Muscle of leg (tissue), 16 donors: ENCODE measurements around the gene ALS2CL. TPM values are rescaled to one million over a fixed set of nuclear protein-coding genes. Genes with fewer than 3 reads are reported as not detected.
"Not testable (repeated sequence)": the region's sequence is repeated elsewhere in the genome, so short reads cannot be mapped to it uniquely, and the experiment has no call there.

Source experiments
- DNase-seq: peaks from one replicate; pipeline ENCODE4 v3.0.0; 2013
- H3K27ac ChIP-seq: one replicate; pipeline ENCODE4 v1.5.1; 2013; ENCODE audit warnings: mild to moderate bottlenecking, low read length, control low read depth
- H3K27me3 ChIP-seq: one replicate; pipeline ENCODE4 v1.6.1; 2013; ENCODE audit warnings: low read length; ENCODE audit not compliant: control insufficient read depth, insufficient read depth
- H3K36me3 ChIP-seq: one replicate; pipeline ENCODE4 v1.6.1; 2013; ENCODE audit warnings: low read length; ENCODE audit not compliant: control insufficient read depth, insufficient read depth
- H3K4me1 ChIP-seq: one replicate; pipeline ENCODE4 v1.6.1; 2013; ENCODE audit warnings: low read length; ENCODE audit not compliant: control insufficient read depth, insufficient read depth
- H3K4me3 ChIP-seq: one replicate; pipeline ENCODE4 v1.5.1; 2013; ENCODE audit warnings: low read length, control low read depth
- H3K9me3 ChIP-seq: replicated peaks from 2 replicates; pipeline ENCODE4 v1.6.1; 2013; ENCODE audit warnings: low read depth, low read length; ENCODE audit not compliant: control insufficient read depth
- WGBS: methylation state at CpG from one replicate; pipeline ENCODE4 v1.1.5; 2013; ENCODE audit warnings: missing lambda C conversion rate; ENCODE audit not compliant: insufficient coverage; 5-methylcytosine and 5-hydroxymethylcytosine counted together
- long read RNA-seq, 11 donors: transcript quantifications; one replicate each; lab custom pipeline, GENCODE V29; 2026
- polyA plus RNA-seq, 8 donors: library from polyadenylated mRNA; unstranded; fragments of 120-200 nt; gene quantifications; one replicate each; pipeline versions ENCODE4 v1.2.1 to v1.2.3, GENCODE V29; 2013; ENCODE audit warnings: inconsistent platforms in 1 of 8, low replicate concordance in 1 of 8; ENCODE audit not compliant: insufficient read length in 8 of 8, insufficient read depth in 1 of 8
- total RNA-seq: library from RNA; stranded (reverse); fragments of 120-200 nt; gene quantifications from one replicate; pipeline ENCODE4 v1.2.4, GENCODE V29; 2013

The ALS2CL gene
- total RNA-seq (5.1 TPM), polyA plus RNA-seq (1 to 10 TPM; 1.9 to 7.3 (median 6.1) TPM)
- long read RNA-seq, donor 1: 0 reads
- long read RNA-seq, donor 2: 0 reads
- long read RNA-seq, donor 3, full-length matches to known transcripts: 1 of 1 reads
- long read RNA-seq, donor 3, partial matches to known transcripts: 0 of 1 reads
- long read RNA-seq, donor 3, other reads (novel, unspliced or antisense): 0 of 1 reads
- long read RNA-seq, donor 4: 0 reads
- long read RNA-seq, donor 5, partial matches to known transcripts: 0 of 1 reads
- long read RNA-seq, donor 5, other reads (novel, unspliced or antisense): 0 of 1 reads
- long read RNA-seq, donor 6: 0 reads
- long read RNA-seq, donor 7: 0 reads
- long read RNA-seq, donor 8: 0 reads
- long read RNA-seq, donor 9: 0 reads
- long read RNA-seq, donor 10: 0 reads
- long read RNA-seq, donor 11: 0 reads

- Histone ChIP-seq H3K27me3 (peaks cover 21% of the 10 kb centered on the region), H3K36me3 (no peaks in the 10 kb centered on the region), H3K9me3 (no peaks in the 10 kb centered on the region), H3K27ac (peak within 1 kb of the TSS; percentile 20), H3K4me1 (peaks cover 55% of the 10 kb centered on the region), H3K4me3 (peak within 1 kb of the TSS; percentile 63)
- DNase-seq: peak; percentile 31
- 1% methylated on average over 43 of the region's 71 CpGs for WGBS
Measured at GRCh38 chr3:46693038-46693891, at the start of gene ALS2CL. ALS2CL (minus strand) TSS chr3:46693679; CDS start chr3:46689440, 4,239 bp downstream.

GRCh38 chr3:46742992-46743585, 49.6 kb upstream of the ALS2CL start:
- Histone ChIP-seq H3K27ac (no peak overlapping the region), H3K36me3 (no peaks in the 10 kb centered on the region), H3K9me3 (no peaks in the 10 kb centered on the region), H3K27me3 (no peaks in the 10 kb centered on the region), H3K4me1 (peaks cover under 1% of the 10 kb centered on the region), H3K4me3 (no peak overlapping the region)
- peak; percentile 10 for DNase-seq
- WGBS: 18% methylated on average over 11 of the region's 12 CpGs

- WGBS: no CpG with 5 or more reads among the region's 3 CpGs
- H3K27me3 ChIP-seq, H3K4me3 ChIP-seq, H3K9me3 ChIP-seq, H3K27ac ChIP-seq, DNase-seq, H3K36me3 ChIP-seq, H3K4me1 ChIP-seq: not testable (repeated sequence)
Measured at GRCh38 chr3:46739565-46739964, 46.1 kb upstream of the ALS2CL start.

- Histone ChIP-seq H3K27me3 (no peaks in the 10 kb centered on the region), H3K9me3 (no peaks in the 10 kb centered on the region), H3K36me3 (no peaks in the 10 kb centered on the region), H3K4me3 (no peak overlapping the region), H3K27ac (no peak overlapping the region), H3K4me1 (peaks cover 5% of the 10 kb centered on the region)
- WGBS: 67% methylated on average over 2 of the region's 4 CpGs
- peak; percentile 32 for DNase-seq
Measured at GRCh38 chr3:46737329-46737731, 43.9 kb upstream of the ALS2CL start.

- Histone ChIP-seq H3K36me3 (no peaks in the 10 kb centered on the region), H3K4me3 (no peak overlapping the region), H3K4me1 (peaks cover 5% of the 10 kb centered on the region), H3K27ac (no peak overlapping the region), H3K27me3 (no peaks in the 10 kb centered on the region), H3K9me3 (no peaks in the 10 kb centered on the region)
- DNase-seq: no peak
- WGBS: 74% methylated on average over 16 of the region's 20 CpGs
Measured at GRCh38 chr3:46736006-46736872, 42.8 kb upstream of the ALS2CL start.

- Histone ChIP-seq H3K36me3 (no peaks in the 10 kb centered on the region), H3K27ac (no peak overlapping the region), H3K9me3 (no peaks in the 10 kb centered on the region), H3K4me3 (no peak overlapping the region), H3K4me1 (peaks cover 5% of the 10 kb centered on the region), H3K27me3 (peaks cover 2% of the 10 kb centered on the region)
- DNase-seq: no peak
- WGBS: 62% methylated on average over 2 of the region's 4 CpGs
Measured at GRCh38 chr3:46734773-46735172, 41.3 kb upstream of the ALS2CL start.

GRCh38 chr3:46733026-46733800, 39.7 kb upstream of the ALS2CL start:
- no peak for DNase-seq
- Histone ChIP-seq H3K27me3 (peaks cover 6% of the 10 kb centered on the region), H3K9me3 (no peaks in the 10 kb centered on the region), H3K27ac (no peak overlapping the region), H3K4me1 (peaks cover 5% of the 10 kb centered on the region), H3K4me3 (no peak overlapping the region), H3K36me3 (no peaks in the 10 kb centered on the region)
- 80% methylated on average over 5 of the region's 9 CpGs for WGBS

- no peak overlapping the region for H3K27ac ChIP-seq
- WGBS: no CpG with 5 or more reads among the region's 3 CpGs
Measured at GRCh38 chr3:46731795-46732194, 38.3 kb upstream of the ALS2CL start.

GRCh38 chr3:46730819-46731218, 37.3 kb upstream of the ALS2CL start:
- H3K36me3 ChIP-seq: no peaks in the 10 kb centered on the region
- no peaks in the 10 kb centered on the region for H3K4me1 ChIP-seq
- no CpG with 5 or more reads among the region's 2 CpGs for WGBS
- DNase-seq: no peak
- peaks cover 6% of the 10 kb centered on the region for H3K27me3 ChIP-seq
- H3K4me3 ChIP-seq: no peak overlapping the region
- H3K27ac ChIP-seq: no peak overlapping the region
- H3K9me3 ChIP-seq: no peaks in the 10 kb centered on the region

More at GRCh38 chr3:46731795-46732194, 38.3 kb upstream of the ALS2CL start:
- no peaks in the 10 kb centered on the region for H3K36me3 ChIP-seq
- peaks cover 6% of the 10 kb centered on the region for H3K27me3 ChIP-seq
- H3K9me3 ChIP-seq: no peaks in the 10 kb centered on the region
- H3K4me1 ChIP-seq: no peaks in the 10 kb centered on the region
- no peak for DNase-seq
- H3K4me3 ChIP-seq: no peak overlapping the region
